ENCODE results near the gene TNNT1.

- no peak for TF ChIP-seq GATA1 (IDR thresholded peaks at IDR 0.05; ENCODE audit: low read depth, low read length)
- no peak for TF ChIP-seq POLR2A (IDR thresholded peaks at IDR 0.05; ENCODE audit: low read length)
These were observed 49.6 kb upstream of the TNNT1 start for GRCh38 chr19:55198651-55199050.
